ENCODE measurements around the gene RAB11FIP5.

DNA sequence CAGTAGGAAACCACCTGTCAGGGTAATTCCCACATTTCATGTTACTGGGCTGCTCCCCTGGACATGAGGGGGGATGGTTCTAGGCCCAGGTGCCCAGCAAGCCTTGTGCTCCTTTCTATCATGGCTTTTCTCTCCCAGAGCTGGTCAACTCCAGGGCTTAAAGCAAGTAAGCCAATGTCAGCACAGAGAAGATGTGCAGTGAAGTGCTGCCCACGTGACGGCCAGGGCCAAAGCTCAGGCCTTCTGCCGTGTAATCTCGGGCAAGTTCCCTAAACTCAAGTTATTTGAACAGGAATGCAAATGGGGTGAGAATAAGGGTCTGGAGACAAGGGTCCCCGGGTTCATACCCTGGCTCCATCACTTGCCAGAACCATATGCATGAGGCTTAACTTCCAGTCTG is 57.8 kb downstream of the RAB11FIP5 start:
- TF ChIP-seq MEIS2 (IDR thresholded peaks at IDR 0.05; ENCODE audit: partially characterized antibody) (no peak), POLR2AphosphoS5 (IDR thresholded peaks at IDR 0.05; ENCODE audit: control insufficient read depth, insufficient read depth, low read depth, low read length) (no peak), MAZ (CRISPR knock-in tag; conservative IDR thresholded peaks at IDR 0.05 in 1 of 2, IDR thresholded peaks at IDR 0.05 in 1 of 2) (no peak), CTCF (IDR thresholded peaks at IDR 0.05 in 2 of 3, conservative IDR thresholded peaks at IDR 0.05 in 1 of 3; ENCODE audit: insufficient read depth in 2 of 3, low read depth in 1 of 3, low read length in 3 of 3) (no peak), ZNF551 (CRISPR knock-in tag; IDR thresholded peaks at IDR 0.05) (no peak)
